HG03469 (cell line): ENCODE results near the gene DIP2A.
"Not testable (repeated sequence)": the region's sequence is repeated elsewhere in the genome, so short reads cannot be mapped to it uniquely, and the experiment has no call there.

Source experiments
- ATAC-seq: cut with Tn5 transposase; IDR thresholded peaks from one replicate; pipeline ENCODE4 v1.9.1; 2021; ENCODE audit warnings: mild to moderate bottlenecking, moderate library complexity, moderate number of reproducible peaks; ENCODE audit not compliant: unreplicated experiment

Gene DIP2A

GRCh38 chr21:46424621-46425020 is 34.1 kb upstream of the DIP2A start:
- no peak for ATAC-seq

GRCh38 chr21:46425041-46425440 is 33.6 kb upstream of the DIP2A start:
- no peak for ATAC-seq

GRCh38 chr21:46425571-46425970 is 33.1 kb upstream of the DIP2A start:
- ATAC-seq = no peak

GRCh38 chr21:46426313-46427046 is 32.2 kb upstream of the DIP2A start:
- ATAC-seq = no peak

- no peak for ATAC-seq
Observed at GRCh38 chr21:46427516-46427915, 31.2 kb upstream of the DIP2A start.

GRCh38 chr21:46428286-46428685 is 30.4 kb upstream of the DIP2A start:
- no peak for ATAC-seq

DNA sequence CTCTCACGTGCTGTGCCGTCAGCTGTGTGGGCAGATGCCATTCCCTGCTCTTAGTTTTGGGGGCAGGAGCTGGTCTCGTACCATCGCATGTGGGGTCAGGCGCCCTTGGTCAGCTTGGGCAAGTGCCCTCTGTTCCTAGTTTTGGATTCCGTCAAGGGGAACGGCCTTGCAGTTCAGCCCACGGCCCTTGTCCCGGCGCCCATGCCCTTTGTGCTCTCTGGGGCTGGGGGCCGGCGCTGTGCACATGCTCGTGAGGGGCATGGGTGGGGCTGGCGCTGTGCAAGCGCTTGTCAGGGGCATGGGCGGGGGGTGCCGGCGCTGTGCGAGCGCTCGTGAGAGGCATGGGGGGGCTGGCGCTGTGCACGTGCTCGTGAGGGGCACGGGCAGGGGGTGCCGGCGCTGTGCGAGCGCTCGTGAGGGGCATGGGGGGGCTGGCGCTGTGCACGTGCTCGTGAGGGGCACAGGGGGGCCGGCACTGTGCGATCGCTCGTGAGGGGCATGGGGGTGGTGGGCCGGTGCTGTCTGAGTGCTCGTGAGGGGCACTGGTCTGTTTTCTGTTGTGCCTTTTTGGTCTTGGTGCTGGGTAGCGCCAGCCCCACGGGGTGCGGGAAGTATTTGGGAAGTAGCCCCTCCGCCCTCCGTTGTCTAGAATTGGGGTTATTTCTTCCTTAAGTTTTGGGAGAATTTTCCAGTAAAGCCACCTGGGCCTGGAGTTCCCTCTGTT is 29.5 kb upstream of the DIP2A start:
- no peak for ATAC-seq

DNA sequence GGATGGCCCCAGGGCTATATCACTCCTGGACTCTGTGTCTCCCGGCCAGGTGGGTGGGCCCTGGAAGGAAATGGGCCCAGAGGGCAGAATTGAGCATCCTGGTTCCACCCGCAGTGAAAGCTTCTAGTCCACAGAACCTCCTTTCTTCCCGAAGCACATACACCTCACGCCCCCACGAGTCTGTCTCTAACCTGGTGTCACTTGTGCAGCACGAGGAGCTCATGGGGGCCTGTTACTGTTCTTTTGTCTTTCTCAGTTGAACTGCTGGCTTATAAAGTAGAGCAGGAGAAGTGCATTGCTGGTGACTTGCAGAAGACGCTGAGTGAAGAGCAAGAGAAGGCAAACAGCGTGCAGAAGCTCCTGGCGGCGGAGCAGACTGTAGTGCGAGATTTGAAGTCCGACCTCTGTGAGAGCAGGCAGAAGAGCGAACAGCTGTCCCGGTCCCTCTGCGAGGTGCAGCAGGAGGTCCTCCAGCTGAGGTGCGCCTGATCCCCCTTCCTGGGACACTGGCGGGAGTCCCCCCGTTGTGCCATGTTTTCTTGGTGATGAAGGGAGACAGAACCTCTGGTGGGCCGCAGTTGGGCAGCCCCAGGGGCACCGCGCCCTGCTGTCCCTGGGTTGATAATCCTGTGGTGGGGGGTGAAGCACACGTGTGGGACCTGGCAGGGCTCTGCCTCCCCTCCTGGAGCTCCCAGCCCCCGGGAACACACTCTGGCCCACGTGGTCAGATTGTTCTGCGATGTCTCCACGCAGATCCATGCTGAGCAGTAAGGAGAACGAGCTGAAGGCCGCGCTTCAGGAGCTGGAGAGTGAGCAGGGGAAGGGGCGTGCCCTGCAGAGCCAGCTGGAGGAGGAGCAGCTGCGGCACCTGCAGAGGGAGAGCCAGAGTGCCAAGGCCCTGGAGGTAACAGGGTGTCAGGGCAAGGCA is 28.7 kb upstream of the DIP2A start:
- no peak for ATAC-seq

GRCh38 chr21:46431448-46431847 is 27.2 kb upstream of the DIP2A start:
- no peak for ATAC-seq

DNA sequence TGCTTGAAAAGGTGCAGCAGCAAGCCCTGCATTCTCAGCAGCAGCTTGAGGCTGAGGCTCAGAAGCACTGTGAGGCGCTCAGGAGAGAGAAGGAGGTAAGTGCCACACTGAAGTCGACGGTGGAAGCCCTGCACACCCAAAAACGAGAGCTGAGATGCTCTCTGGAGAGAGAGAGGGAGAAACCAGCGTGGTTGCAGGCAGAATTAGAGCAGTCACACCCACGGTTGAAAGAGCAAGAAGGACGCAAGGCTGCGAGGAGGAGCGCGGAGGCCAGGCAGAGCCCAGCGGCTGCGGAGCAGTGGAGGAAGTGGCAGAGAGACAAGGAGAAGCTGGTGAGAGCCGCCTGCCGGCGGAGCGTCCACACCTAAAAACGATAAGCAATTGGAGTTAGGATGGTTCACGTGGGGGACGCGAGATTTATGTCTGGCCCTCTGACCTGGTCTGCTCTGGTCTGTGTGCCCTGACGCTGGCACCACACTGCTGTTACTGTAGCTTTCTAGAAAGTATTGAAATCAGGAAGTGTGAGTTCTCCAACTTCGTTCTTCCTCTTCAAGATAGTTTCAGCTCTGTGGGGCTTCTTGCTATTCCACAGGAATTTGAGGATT is 26.7 kb upstream of the DIP2A start:
- ATAC-seq = no peak

DNA sequence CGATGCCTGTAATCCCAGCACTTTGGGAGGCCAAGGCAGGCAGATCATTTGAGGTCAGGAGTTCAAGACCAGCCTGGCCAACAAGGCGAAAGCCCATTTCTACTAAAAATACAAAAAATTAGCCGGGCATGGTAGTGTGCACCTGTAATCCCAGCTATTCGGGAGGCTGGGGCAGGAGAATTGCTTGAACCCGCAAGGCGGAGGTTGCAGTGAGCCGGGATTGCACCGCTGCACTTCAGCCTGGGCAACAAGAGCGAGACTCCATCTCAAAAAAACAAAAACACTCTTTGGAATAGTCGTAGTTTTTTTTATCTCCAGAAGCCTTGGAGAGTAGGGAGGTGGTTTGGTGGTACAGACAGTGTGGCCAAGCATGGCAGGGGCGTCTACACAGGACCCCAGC is 25.6 kb upstream of the DIP2A start:
- not testable (repeated sequence) for ATAC-seq

- no peak for ATAC-seq
Observed at GRCh38 chr21:46434322-46434958, 24.3 kb upstream of the DIP2A start.

GRCh38 chr21:46435786-46436227 is 22.9 kb upstream of the DIP2A start:
- no peak for ATAC-seq

GRCh38 chr21:46436621-46437020 is 22.1 kb upstream of the DIP2A start:
- no peak for ATAC-seq

GRCh38 chr21:46437096-46437498 is 21.6 kb upstream of the DIP2A start:
- ATAC-seq = no peak

DNA sequence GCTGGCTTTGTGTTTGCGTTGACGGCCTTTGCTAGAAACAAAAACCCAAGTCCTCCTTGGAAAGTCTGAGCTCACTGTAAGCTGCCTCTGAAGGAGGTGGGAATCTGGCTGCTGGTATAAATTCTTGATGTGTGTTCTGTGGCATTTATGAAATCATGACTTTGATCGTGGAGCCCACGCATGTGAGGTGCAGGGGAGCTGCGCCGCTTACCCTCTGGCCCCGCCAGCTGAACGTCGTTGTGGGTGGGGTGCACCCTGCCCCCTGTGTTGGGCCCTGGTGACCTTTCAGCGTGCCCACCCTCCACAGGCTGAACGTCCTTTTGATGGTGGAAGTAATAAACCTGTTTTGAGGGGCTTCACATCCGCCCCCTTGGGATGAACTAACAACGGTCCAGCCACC is 21.2 kb upstream of the DIP2A start:
- ATAC-seq = no peak

GRCh38 chr21:46438241-46438640 is 20.4 kb upstream of the DIP2A start:
- no peak for ATAC-seq

- ATAC-seq = no peak
Observed at GRCh38 chr21:46439906-46440305, 18.8 kb upstream of the DIP2A start.

DNA sequence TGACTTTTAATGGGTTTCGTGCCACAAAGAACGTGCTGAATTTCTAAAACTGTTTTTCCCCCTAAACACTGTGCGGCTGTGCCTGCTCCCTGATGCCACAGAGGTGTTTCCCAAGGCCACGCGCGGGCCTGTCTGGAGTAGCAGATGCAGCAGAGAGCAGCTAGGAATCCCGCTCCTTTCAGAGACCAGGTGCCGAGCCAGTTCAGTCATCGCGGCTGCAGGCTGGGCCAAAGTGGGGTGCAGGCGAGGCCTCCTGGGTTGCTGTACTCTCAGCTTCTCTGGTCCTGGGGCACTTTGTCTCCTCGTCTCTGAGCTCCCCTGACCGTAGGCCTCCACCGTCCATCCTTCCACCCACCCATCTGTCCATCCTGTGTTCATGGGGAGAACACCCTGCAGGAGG is 17.4 kb upstream of the DIP2A start:
- ATAC-seq = no peak

- ATAC-seq = no peak
Observed at GRCh38 chr21:46441961-46442498, 16.7 kb upstream of the DIP2A start.
